Subcutaneous adipose tissue (tissue), 4 donors: ENCODE data around the gene ZNF513. TPM values are rescaled to one million over a fixed set of nuclear protein-coding genes. Genes with fewer than 3 reads are reported as not detected.

ENCODE experiments used
- total RNA-seq, 4 donors: library from RNA; depleted of rRNA; stranded (reverse); fragments of >200 nt; gene quantifications; one replicate each; pipeline ENCODE4 v1.1.0, GENCODE V29; 2016
- TF ChIP-seq, protein P1 (sequence below): fragments of 450-650 bp; IDR thresholded peaks from one replicate; pipeline ENCODE4 v1.5.1; 2016; ENCODE audit warnings: low read depth, mild to moderate bottlenecking, control low read depth, antibody characterized with exemption, moderate library complexity

ZNF513 gene
- total RNA-seq, 4 donors from 2014 or later = 4.9 to 12.8 (median 8.2) TPM

DNA sequence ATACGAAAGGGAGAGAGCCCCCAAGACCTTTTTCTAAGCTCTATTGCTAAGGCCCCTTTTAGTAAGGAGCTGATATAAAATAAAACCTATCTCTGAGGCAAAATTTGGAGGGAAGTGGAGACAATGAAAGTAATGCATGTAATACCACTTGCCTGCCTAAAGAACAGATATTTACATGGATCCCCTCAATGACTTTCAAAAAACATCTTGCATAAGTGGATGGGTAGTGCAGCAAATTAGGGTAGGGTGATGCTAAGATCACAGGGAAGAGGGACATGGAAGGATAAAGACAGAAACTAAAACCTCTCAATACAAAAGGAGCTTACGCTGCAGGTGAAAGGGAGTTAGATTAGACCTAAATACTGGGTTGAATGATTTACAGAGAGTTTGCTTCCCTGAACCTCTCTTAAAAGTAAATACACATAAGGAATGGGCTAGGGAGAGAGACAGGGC is 1.1 kb downstream of the ZNF513 start:
- TF ChIP-seq, protein P1, sequence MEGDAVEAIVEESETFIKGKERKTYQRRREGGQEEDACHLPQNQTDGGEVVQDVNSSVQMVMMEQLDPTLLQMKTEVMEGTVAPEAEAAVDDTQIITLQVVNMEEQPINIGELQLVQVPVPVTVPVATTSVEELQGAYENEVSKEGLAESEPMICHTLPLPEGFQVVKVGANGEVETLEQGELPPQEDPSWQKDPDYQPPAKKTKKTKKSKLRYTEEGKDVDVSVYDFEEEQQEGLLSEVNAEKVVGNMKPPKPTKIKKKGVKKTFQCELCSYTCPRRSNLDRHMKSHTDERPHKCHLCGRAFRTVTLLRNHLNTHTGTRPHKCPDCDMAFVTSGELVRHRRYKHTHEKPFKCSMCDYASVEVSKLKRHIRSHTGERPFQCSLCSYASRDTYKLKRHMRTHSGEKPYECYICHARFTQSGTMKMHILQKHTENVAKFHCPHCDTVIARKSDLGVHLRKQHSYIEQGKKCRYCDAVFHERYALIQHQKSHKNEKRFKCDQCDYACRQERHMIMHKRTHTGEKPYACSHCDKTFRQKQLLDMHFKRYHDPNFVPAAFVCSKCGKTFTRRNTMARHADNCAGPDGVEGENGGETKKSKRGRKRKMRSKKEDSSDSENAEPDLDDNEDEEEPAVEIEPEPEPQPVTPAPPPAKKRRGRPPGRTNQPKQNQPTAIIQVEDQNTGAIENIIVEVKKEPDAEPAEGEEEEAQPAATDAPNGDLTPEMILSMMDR = no peak

DNA sequence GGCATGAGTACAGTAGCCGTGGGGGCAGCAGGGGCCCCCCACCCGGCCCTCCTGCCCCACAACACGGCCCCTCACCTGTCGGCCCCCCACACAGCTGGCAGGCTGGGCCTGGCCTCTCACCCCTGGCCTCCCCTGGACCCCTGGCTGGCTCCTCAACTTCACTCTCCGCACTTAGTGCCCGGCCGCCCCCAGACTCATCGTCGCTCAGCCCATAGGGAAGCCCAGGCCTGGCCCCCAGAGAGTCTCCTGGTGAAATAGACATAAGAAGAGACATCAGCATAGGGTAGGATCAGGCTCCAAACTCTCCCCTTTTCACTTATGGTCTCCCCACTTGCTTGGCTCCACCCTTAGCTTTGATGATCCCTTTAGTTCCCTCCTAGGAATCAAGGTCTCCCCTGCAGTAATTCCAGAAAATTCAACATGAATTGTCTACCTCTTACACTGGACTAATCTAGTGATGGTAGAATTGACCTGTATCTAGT is 1.7 kb downstream of the ZNF513 start:
- TF ChIP-seq, protein P1 = no peak

DNA sequence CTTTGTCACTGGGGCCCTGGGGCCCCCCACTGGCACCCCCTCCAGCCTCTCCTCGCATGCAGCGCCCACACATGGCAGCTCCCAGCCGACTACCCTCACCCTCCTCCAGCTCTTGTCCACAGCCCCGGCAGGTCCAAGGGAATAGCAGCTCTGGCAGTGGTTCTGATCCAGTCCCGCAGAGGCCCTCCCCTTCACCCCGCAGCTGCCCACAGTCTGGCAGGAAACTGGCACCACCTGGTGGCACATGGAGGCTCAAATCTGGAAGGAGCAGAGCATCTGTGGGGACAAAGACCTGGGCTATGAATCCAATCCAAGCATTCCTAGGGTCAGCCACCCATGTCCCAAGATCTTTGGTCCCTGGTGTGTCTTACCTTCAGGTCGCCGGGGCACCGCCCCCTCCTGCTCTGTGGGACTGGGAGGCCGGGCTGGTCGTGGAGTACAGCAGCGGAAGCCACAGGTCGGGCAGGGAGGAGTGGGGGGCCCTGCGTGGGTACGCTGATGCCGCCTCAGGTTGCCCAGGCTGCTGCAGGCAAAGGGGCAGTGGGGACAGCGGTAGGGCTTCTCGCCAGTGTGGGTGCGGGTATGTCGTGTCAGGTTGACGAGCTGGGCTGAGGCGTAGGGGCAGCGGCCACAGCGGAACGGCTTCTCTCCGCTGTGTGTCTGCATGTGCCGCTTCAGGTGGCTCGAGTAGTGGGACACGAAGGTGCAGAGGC is 2.3 kb downstream of the ZNF513 start:
- TF ChIP-seq, protein P1 = no peak

DNA sequence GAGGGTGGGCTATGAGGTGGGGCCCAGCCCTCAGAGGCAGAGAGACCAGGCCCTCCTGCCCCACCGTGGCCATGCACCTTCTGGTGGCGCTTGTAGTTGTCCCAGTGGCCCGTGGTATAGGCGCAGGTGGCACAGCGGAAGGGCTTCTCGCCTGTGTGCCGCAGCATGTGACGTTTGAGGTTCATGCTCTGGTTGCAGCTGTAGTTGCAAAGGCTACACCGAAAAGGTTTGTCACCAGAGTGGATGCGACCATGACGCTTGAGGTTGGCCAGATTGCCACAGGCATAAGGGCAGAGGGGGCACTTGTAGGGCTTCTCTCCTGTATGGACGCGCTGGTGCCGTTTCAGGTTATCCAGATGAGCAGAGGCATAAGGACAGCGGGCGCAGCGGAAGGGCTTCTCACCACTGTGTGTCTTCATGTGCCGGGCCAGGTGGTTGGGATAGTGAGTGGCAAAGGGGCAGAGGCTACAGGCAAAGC is 2.9 kb downstream of the ZNF513 start:
- TF ChIP-seq, protein P1 = no peak

DNA sequence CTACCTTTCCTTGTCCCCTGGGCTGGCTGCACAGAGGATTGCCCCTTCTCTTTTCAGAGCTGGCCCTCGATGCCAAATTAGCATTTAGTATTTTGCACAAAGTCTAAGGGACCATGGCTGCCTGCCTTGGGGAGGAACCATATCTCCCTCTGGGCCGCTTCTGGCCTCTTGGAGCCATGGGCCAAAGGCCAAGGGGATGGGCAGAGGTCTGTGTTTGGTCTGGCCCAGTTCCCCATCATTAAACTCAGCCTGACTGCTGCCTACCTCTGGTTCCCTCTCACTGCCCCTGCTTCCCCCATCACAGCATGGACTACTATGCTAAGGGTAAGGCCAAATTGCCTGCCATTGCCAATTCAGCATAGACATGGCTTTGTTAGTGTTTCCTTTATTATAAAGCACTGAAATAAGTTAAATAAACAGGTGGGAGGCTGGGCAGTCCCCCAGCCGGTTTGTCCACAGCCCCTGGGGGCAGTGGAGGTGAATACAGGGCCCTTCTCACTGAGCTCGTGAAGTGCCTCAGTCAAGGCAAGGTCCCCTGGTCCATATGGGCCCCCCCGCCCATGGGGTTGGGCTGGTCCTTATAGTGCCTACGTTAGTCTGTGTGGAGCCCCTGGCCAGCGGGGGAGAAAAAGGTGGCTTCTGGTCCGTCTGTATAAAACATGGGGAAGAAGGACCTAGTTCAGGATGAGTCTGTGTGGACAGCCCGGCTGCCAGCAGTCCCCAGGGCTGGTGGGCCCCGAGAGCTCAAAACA is 3.5 kb downstream of the ZNF513 start:
- TF ChIP-seq, protein P1 = no peak

DNA sequence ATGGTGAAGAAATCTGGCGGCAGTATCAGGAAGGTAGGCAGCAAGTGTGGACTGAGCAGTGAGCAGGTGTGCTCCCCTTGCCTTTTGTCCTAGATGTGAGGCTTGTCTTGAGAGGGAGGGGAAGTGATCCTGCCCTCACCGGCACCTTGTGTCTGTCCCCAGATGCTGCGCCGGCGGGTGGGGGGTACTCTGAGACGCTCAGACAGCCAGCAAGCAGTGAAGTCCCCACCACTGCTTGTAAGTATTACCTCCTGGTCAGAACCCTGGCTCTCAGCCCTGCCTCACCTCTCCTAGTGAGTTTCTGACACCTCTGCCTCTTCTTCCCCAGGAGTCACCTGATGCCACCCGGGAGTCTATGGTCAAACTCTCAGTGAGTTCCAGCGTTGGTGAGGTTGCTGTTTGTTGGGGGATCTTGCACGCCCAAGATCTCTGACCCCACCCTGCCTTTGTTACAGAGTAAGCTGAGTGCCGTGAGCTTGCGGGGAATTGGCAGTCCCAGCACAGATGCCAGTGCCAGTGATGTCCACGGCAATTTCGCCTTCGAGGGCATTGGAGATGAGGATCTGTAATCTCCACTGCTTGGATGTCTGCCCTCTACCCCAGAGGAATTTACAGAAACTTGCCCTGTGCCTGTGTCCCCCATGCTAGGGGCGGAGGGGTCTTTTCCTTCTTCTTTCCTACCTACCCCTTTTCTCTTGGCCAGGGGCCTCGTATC is 4.2 kb downstream of the ZNF513 start:
- TF ChIP-seq, protein P1 = no peak
